ENCODE data around the gene VWA3B. TPM values are rescaled to one million over a fixed set of nuclear protein-coding genes. Genes with fewer than 3 reads are reported as not detected.
A peak's percentile ranks its signal among the peaks of the same experiment; 100 is the strongest.

Gene VWA3B
- total RNA-seq, 2 experiments from 2014 or later = not detected

DNA sequence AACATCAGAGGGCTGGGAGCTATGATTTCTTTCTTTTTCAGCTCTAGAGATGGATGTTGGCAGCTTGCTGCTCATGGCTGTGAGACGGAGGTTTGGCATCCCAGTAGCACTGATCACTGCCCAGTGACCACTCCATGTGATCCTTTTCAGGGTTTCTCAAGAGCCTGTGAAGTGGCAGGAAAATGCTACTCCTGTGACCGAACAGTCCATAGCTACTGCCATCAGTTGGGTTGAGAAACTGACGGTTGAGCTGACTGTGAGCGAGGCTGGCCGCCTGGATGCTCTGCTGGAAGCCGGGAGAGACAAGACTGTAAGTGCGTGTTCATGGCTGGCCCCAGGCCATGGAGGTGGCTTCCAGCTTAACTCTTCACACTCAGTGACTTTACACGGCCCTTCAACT lies 34.2 kb downstream of the VWA3B start:
- POLR2A ChIA-PET = interaction anchor here (0.6 to 0.9 kb wide), 3 partner anchors 14 to 335 kb away, joined by 3 to 5 read pairs (median 3); no protein-coding TSS in a partner anchor
- no peak for DNase-seq (ENCODE audit: low spot score)

DNA sequence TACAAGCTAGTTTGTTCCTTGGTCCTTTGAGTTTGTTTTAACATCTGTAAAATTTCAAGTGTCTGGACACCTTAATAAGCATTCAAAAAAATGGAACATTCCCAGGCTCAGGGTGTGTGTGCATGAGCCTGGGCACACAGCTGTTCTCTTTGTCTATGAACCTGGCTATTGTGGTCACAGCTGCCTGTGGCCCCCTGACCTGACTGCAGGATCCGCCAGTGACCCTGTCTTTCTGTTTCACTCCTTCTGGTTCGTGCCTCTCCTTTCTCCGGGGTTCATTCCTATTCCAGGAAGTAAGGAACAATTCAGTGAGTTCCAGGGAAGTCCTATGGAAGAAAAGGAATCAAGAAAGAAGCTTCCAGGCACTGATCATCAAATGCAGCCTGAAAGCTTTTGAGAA lies 35.6 kb downstream of the VWA3B start:
- Histone ChIP-seq H3K9me3 (ENCODE audit: low read length) (no peaks in the 10 kb centered on the region), H3K9me2 (ENCODE audit: insufficient read depth, low read length) (no peaks in the 10 kb centered on the region), H2AFZ (ENCODE audit: low read length) (no peak overlapping the region), H4K20me1 (ENCODE audit: insufficient read depth, low read length) (no peaks in the 10 kb centered on the region), H3K4me3 (ENCODE audit: low read depth, low read length, poor library complexity, severe bottlenecking) (no peak overlapping the region), H3K36me3 (ENCODE audit: insufficient read depth, low read length) (no peaks in the 10 kb centered on the region), H3K27ac (ENCODE audit: low read depth, low read length, poor library complexity, severe bottlenecking) (no peak overlapping the region), H3K79me2 (ENCODE audit: insufficient read depth, low read depth, low read length) (no peaks in the 10 kb centered on the region), H3K4me2 (ENCODE audit: low read length) (no peak overlapping the region), H3K4me1 (ENCODE audit: insufficient read depth, low read length, poor library complexity, severe bottlenecking) (peaks cover 12% of the 10 kb centered on the region)
- POLR2A ChIA-PET = interaction anchor here (0.5 kb wide), 1 partner anchor 101 kb away, joined by 3 read pairs; no protein-coding TSS in a partner anchor
- CTCF ChIA-PET (ENCODE audit: unreplicated experiment) = no interaction called here
- intact Hi-C loops (cut with micrococcal nuclease; ENCODE audit: unreplicated experiment) = no loop called here
- TF ChIP-seq, protein P1, sequence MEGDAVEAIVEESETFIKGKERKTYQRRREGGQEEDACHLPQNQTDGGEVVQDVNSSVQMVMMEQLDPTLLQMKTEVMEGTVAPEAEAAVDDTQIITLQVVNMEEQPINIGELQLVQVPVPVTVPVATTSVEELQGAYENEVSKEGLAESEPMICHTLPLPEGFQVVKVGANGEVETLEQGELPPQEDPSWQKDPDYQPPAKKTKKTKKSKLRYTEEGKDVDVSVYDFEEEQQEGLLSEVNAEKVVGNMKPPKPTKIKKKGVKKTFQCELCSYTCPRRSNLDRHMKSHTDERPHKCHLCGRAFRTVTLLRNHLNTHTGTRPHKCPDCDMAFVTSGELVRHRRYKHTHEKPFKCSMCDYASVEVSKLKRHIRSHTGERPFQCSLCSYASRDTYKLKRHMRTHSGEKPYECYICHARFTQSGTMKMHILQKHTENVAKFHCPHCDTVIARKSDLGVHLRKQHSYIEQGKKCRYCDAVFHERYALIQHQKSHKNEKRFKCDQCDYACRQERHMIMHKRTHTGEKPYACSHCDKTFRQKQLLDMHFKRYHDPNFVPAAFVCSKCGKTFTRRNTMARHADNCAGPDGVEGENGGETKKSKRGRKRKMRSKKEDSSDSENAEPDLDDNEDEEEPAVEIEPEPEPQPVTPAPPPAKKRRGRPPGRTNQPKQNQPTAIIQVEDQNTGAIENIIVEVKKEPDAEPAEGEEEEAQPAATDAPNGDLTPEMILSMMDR (conservative IDR thresholded peaks at IDR 0.05; ENCODE audit: low read length) = no peak
- no peak for TF ChIP-seq EZH2phosphoT487 (IDR thresholded peaks at IDR 0.05; ENCODE audit: borderline replicate concordance, low read depth, low read length)
- no peak for DNase-seq (ENCODE audit: low spot score)
- no TSS peak for BruUV-seq (replicated peaks)

More for the DNA sequence above, 34.2 kb downstream of the VWA3B start:
- no peak overlapping the region for H2AFZ ChIP-seq (ENCODE audit: low read length)
- no TSS peak for BruUV-seq (replicated peaks)
- no peaks in the 10 kb centered on the region for H3K9me2 ChIP-seq (ENCODE audit: insufficient read depth, low read length)
- intact Hi-C loops (cut with micrococcal nuclease; ENCODE audit: unreplicated experiment) = no loop called here
- H3K4me2 ChIP-seq (ENCODE audit: low read length) = no peak overlapping the region
- no peak for TF ChIP-seq EZH2phosphoT487 (IDR thresholded peaks at IDR 0.05; ENCODE audit: borderline replicate concordance, low read depth, low read length)
- TF ChIP-seq, protein P1 (conservative IDR thresholded peaks at IDR 0.05; ENCODE audit: low read length) = no peak
- peaks cover 12% of the 10 kb centered on the region for H3K4me1 ChIP-seq (ENCODE audit: insufficient read depth, low read length, poor library complexity, severe bottlenecking)
- no peak overlapping the region for H3K4me3 ChIP-seq (ENCODE audit: low read depth, low read length, poor library complexity, severe bottlenecking)
- H3K79me2 ChIP-seq (ENCODE audit: insufficient read depth, low read depth, low read length) = no peaks in the 10 kb centered on the region
- no peaks in the 10 kb centered on the region for H3K9me3 ChIP-seq (ENCODE audit: low read length)
- no peak overlapping the region for H3K27ac ChIP-seq (ENCODE audit: low read depth, low read length, poor library complexity, severe bottlenecking)
- no peaks in the 10 kb centered on the region for H4K20me1 ChIP-seq (ENCODE audit: insufficient read depth, low read length)
- H3K36me3 ChIP-seq (ENCODE audit: insufficient read depth, low read length) = no peaks in the 10 kb centered on the region
- CTCF ChIA-PET (ENCODE audit: unreplicated experiment) = no interaction called here

DNA sequence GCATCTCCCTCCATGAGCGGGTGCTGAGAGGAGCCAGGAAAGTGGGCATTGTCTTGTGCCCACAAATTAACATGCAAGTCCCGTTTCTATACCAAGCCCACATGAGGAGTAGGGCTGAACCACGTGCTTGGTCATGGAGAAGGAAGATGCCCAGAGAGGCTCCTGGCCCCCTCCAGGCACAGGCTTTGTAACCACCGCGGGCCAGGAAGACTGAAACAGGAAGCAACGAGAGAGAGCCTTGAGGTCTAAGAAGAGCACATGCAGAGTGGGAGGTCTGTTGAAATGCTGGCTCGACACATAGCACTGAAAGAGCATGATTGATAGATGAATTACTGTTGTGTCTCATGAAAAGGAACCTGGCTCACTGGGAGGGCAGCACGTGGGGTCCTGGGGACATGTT lies 36.3 kb downstream of the VWA3B start:
- Histone ChIP-seq H3K9me3 (ENCODE audit: low read length) (no peaks in the 10 kb centered on the region), H3K4me1 (ENCODE audit: insufficient read depth, low read length, poor library complexity, severe bottlenecking) (peaks cover 12% of the 10 kb centered on the region), H3K4me2 (ENCODE audit: low read length) (0 out of 2 replicates have a peak overlapping the region, but pooled peaks have one; percentile 2), H3K9me2 (ENCODE audit: insufficient read depth, low read length) (no peaks in the 10 kb centered on the region), H3K27ac (ENCODE audit: low read depth, low read length, poor library complexity, severe bottlenecking) (no peak overlapping the region), H2AFZ (ENCODE audit: low read length) (peak overlapping the region; percentile 69), H3K79me2 (ENCODE audit: insufficient read depth, low read depth, low read length) (no peaks in the 10 kb centered on the region), H3K4me3 (ENCODE audit: low read depth, low read length, poor library complexity, severe bottlenecking) (no peak overlapping the region), H4K20me1 (ENCODE audit: insufficient read depth, low read length) (no peaks in the 10 kb centered on the region), H3K36me3 (ENCODE audit: insufficient read depth, low read length) (no peaks in the 10 kb centered on the region)
- BruUV-seq (replicated peaks) = no TSS peak
- TF ChIP-seq, protein P1 (conservative IDR thresholded peaks at IDR 0.05; ENCODE audit: low read length) = no peak
- TF ChIP-seq EZH2phosphoT487 (IDR thresholded peaks at IDR 0.05; ENCODE audit: borderline replicate concordance, low read depth, low read length) = no peak
- peak; percentile 48 for DNase-seq (ENCODE audit: low spot score)
- CTCF ChIA-PET (ENCODE audit: unreplicated experiment) = no interaction called here
- POLR2A ChIA-PET = no interaction called here
- intact Hi-C loops (cut with micrococcal nuclease; ENCODE audit: unreplicated experiment) = no loop called here
